Activated CD4-positive, alpha-beta T cell treated with anti-CD3 and anti-CD28 coated beads, Interleukin-2, amount 50 U/mL, for 4 hours (primary cell): ENCODE data around the gene PDCL3.
A peak's percentile ranks its signal among the peaks of the same experiment; 100 is the strongest.

Experiments
- DNase-seq, 2 experiments: peaks; one replicate each; pipeline ENCODE4 v3.0.0-alpha.2; 2020

PDCL3 gene

GRCh38 chr2:100561191-100561590 is 1.6 kb upstream of the PDCL3 start:
- no peak for DNase-seq

GRCh38 chr2:100563407-100564247 is 834 bp downstream of the PDCL3 start:
- no peak for DNase-seq

GRCh38 chr2:100568989-100569388 is 6.2 kb downstream of the PDCL3 start:
- DNase-seq = no peak

GRCh38 chr2:100571668-100572067 is 8.9 kb downstream of the PDCL3 start:
- DNase-seq = no peak

- DNase-seq = no peak
Measured at GRCh38 chr2:100577777-100578176, 15.0 kb downstream of the PDCL3 start.

- peak in 1 of 2 experiments; percentile 33 for DNase-seq
Measured at GRCh38 chr2:100580367-100581276, 17.8 kb downstream of the PDCL3 start.

- no peak for DNase-seq
Measured at GRCh38 chr2:100581277-100581612, 18.5 kb downstream of the PDCL3 start.

GRCh38 chr2:100584816-100585215 is 22.0 kb downstream of the PDCL3 start:
- DNase-seq = no peak

- DNase-seq = no peak
Measured at GRCh38 chr2:100588071-100588786, 25.4 kb downstream of the PDCL3 start.

GRCh38 chr2:100589527-100589926 is 26.7 kb downstream of the PDCL3 start:
- no peak for DNase-seq

GRCh38 chr2:100592226-100592625 is 29.4 kb downstream of the PDCL3 start:
- no peak for DNase-seq

- no peak for DNase-seq
Measured at GRCh38 chr2:100596465-100596864, 33.7 kb downstream of the PDCL3 start.

GRCh38 chr2:100599566-100599965 is 36.8 kb downstream of the PDCL3 start:
- DNase-seq = no peak

- DNase-seq = no peak
Measured at GRCh38 chr2:100601661-100602060, 38.9 kb downstream of the PDCL3 start.

GRCh38 chr2:100603414-100603813 is 40.6 kb downstream of the PDCL3 start:
- DNase-seq = no peak

GRCh38 chr2:100603948-100604633 is 41.3 kb downstream of the PDCL3 start:
- DNase-seq = no peak

- no peak for DNase-seq
Measured at GRCh38 chr2:100606332-100606725, 43.5 kb downstream of the PDCL3 start.

GRCh38 chr2:100606726-100607343 is 44.0 kb downstream of the PDCL3 start:
- peak in 1 of 2 experiments; percentile 20 for DNase-seq

- DNase-seq = peak; percentile 72 to 78
Measured at GRCh38 chr2:100610381-100610831, 47.6 kb downstream of the PDCL3 start.

GRCh38 chr2:100611079-100612029 is 48.6 kb downstream of the PDCL3 start:
- DNase-seq = no peak
